ENCODE results near the gene ANKRD36.
A peak's percentile ranks its signal among the peaks of the same experiment; 100 is the strongest.
"Not testable (repeated sequence)": the region's sequence is repeated elsewhere in the genome, so short reads cannot be mapped to it uniquely, and the experiment has no call there.

Gene ANKRD36

GRCh38 chr2:97095661-97096060 is 17.3 kb upstream of the ANKRD36 start:
- TF ChIP-seq POU2F2 (IDR thresholded peaks at IDR 0.05; ENCODE audit: low read depth, low read length) (no peak), SPI1 (IDR thresholded peaks at IDR 0.05; ENCODE audit: low read depth, low read length) (no peak), PAX5 (IDR thresholded peaks at IDR 0.05; ENCODE audit: insufficient read depth, low read length, severe bottlenecking) (no peak), TAF1 (IDR thresholded peaks at IDR 0.05; ENCODE audit: low read depth, low read length) (no peak), POLR2AphosphoS5 (IDR thresholded peaks at IDR 0.05; ENCODE audit: low read depth, low read length) (no peak), POLR2A (IDR thresholded peaks at IDR 0.05; ENCODE audit: low read depth, low read length) (no peak)
- FAIRE-seq (no peak), DNase-seq (ENCODE audit: insufficient read length, low spot score) (no peak)

GRCh38 chr2:97098786-97099372 is 14.1 kb upstream of the ANKRD36 start:
- not testable (repeated sequence) for DNase-seq (ENCODE audit: insufficient read length, low spot score); FAIRE-seq

DNA sequence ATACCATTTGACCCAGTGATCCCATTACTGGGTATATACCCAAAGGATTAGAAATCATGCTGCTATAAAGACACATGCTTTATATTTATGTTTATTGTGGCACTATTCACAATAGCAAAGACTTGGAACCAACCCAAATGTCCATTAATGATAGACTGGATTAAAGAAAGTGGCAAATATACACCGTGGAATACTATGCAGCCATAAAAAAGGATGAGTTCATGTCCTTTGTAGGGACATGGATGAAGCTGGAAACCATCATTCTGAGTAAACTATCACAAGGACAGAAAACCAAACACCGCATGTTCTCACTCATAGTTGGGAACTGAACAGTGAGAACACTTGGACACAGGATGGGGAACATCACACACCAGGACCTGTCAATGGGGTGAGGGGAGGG is 6.1 kb upstream of the ANKRD36 start:
- not testable (repeated sequence) for DNase-seq (ENCODE audit: insufficient read length, low spot score); FAIRE-seq

GRCh38 chr2:97111246-97111645 is 1.7 kb upstream of the ANKRD36 start:
- DNase-seq (ENCODE audit: insufficient read length, low spot score); FAIRE-seq: not testable (repeated sequence)

GRCh38 chr2:97112320-97113049 is 468 bp upstream of the ANKRD36 start:
- not testable (repeated sequence) for DNase-seq (ENCODE audit: insufficient read length, low spot score)
- FAIRE-seq = peak; percentile 78

DNA sequence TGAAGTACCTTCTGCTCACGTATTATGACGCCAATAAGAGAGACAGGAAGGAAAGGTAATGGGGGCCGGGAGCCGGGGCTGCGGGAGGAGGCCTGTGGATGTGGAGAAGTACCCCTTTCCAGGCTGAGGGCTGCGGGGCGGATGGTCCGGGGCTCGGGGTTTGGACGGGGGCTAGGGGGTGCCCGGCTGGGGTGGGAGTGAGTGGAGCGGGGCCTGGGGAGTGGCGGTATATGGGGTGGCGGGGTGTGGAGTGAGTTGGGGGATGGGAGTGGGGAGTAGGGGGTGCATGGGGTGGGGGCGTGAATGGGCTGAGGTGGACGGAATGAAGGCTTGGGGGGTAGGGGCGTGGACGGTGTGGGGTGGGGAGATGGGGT is 916 bp downstream of the ANKRD36 start:
- DNase-seq (ENCODE audit: insufficient read length, low spot score); FAIRE-seq: not testable (repeated sequence)

GRCh38 chr2:97129090-97129489 is 16.1 kb downstream of the ANKRD36 start:
- not testable (repeated sequence) for FAIRE-seq; DNase-seq (ENCODE audit: insufficient read length, low spot score)

DNA sequence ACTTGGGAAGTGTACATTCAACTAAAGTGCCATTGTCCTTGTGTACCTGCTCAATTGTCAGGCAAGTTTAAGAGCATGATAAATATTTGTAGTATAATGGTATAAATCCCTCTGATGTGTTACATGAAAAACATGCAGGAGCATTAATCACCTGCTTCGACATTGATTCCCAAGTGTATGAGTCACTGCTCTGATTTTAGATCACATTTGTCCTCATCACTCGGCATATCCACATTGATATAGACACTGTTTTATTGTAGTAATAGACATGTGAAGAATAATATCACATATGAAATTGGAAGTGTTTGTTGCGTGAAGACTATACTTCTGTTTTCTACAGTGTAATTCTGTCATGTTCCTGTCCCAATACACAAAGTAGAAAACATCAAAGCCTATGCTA is 31.1 kb downstream of the ANKRD36 start:
- DNase-seq (ENCODE audit: insufficient read length, low spot score); FAIRE-seq: not testable (repeated sequence)

DNA sequence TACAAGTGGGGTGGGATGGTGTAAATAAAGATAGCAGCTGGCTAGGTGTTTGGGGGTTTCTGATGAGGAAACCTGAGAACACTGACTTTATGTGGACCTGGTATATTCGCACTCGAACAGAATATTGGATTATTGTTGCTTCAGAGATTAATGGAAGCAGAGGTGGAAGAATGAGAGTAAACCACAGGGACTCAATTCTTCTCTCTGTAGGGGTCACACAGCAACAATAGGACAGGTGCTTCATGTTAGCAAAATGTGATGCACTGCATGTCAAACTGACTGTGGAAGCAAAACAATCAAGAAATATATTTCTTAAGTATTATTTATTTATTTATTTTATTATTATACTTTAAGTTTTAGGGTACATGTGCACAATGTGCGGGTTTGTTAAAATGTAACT is 53.6 kb downstream of the ANKRD36 start:
- DNase-seq (ENCODE audit: insufficient read length, low spot score); FAIRE-seq: not testable (repeated sequence)

GRCh38 chr2:97167938-97168337 is 55.0 kb downstream of the ANKRD36 start:
- FAIRE-seq = not testable (repeated sequence)

DNA sequence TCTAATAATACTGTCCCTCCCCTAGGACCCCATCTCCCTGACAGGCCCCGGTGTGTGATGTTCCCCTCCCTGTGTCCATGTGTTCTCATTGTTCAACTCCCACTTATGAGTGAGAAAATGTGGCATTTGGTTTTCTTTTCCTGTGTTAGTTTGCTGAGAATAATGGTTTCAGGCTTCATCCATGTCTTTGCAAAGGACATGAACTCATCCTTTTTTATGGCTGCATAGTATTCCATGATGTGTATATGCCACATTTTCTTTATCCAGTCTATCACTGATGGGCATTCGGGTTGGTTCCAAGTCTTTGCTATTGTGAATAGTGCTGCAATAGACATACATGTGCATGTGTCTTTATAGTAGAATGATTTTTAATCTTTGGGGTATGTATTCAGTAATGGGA is 55.6 kb downstream of the ANKRD36 start:
- not testable (repeated sequence) for FAIRE-seq; DNase-seq (ENCODE audit: insufficient read length, low spot score)

More at GRCh38 chr2:97167938-97168337, 55.0 kb downstream of the ANKRD36 start:
- DNase-seq (ENCODE audit: insufficient read length, low spot score) = not testable (repeated sequence)

DNA sequence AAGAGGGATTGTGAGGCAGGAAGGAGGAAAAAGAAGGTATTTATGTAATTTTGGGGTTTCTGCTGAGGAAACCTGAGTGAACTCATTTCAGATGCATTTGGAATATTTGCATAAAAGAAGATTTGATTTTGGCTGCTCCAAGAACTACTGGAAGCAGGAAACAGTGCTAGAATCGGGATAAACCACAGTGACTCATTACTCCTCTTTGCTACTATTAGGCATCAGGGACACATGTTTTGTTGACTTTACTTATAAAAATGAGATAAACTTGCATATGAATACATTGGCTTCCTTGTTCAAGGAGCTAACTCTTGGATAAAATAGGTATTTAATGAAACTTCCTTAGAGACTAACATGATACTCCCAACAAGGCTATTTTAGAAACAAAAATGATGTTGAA is 67.4 kb downstream of the ANKRD36 start:
- FAIRE-seq; DNase-seq (ENCODE audit: insufficient read length, low spot score): not testable (repeated sequence)

GRCh38 chr2:97195349-97195748 is 82.4 kb downstream of the ANKRD36 start:
- FAIRE-seq; DNase-seq (ENCODE audit: insufficient read length, low spot score): not testable (repeated sequence)

DNA sequence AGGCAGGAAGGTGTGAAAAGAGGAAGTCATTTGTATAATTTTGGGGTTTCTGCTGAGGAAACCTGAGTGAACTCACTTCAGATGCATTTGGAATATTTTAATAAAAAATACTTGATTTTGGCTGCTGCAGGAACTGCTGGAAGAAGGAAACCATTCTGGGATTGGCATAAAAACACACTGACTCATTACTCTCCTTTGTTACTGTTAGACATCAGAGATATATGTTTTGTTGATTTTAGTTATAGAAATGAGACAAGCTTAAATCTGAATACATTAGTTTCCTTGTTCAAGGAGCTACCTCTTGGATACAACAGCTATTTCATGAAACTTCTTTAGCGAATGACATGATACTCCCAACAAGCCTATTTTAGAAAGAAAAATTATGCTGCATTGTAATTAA is 84.3 kb downstream of the ANKRD36 start:
- not testable (repeated sequence) for FAIRE-seq; DNase-seq (ENCODE audit: insufficient read length, low spot score)
